ENCODE measurements around the gene CIC.

CIC gene

GRCh38 chr19:42278452-42279154 lies 9.6 kb downstream of the CIC start:
- DNase-seq, result no peak

GRCh38 chr19:42279155-42279901 lies 10.3 kb downstream of the CIC start:
- DNase-seq, result no peak

GRCh38 chr19:42279902-42280814 lies 11.1 kb downstream of the CIC start:
- DNase-seq, result peak; percentile 70 to 73

GRCh38 chr19:42280815-42281145 lies 11.7 kb downstream of the CIC start:
- no peak for DNase-seq

- DNase-seq, result no peak
Observed at GRCh38 chr19:42281146-42281826, 12.2 kb downstream of the CIC start.

- no peak for DNase-seq
Observed at GRCh38 chr19:42281827-42282762, 13.0 kb downstream of the CIC start.

- no peak for DNase-seq
Observed at GRCh38 chr19:42282819-42283187, 13.8 kb downstream of the CIC start.

- peak; percentile 71 to 84 for DNase-seq
Observed at GRCh38 chr19:42283188-42284065, 14.4 kb downstream of the CIC start.

GRCh38 chr19:42284066-42284501 lies 15.0 kb downstream of the CIC start:
- peak; percentile 42 to 68 for DNase-seq

GRCh38 chr19:42284591-42285341 lies 15.7 kb downstream of the CIC start:
- no peak for DNase-seq

GRCh38 chr19:42285541-42285941 lies 16.5 kb downstream of the CIC start:
- DNase-seq, result no peak

- DNase-seq, result no peak
Observed at GRCh38 chr19:42285988-42286348, 16.9 kb downstream of the CIC start.

- DNase-seq, result no peak
Observed at GRCh38 chr19:42286349-42287016, 17.4 kb downstream of the CIC start.

GRCh38 chr19:42287017-42287826 lies 18.2 kb downstream of the CIC start:
- DNase-seq, result no peak

GRCh38 chr19:42287827-42288107 lies 18.7 kb downstream of the CIC start:
- DNase-seq, result no peak

GRCh38 chr19:42288387-42288786 lies 19.3 kb downstream of the CIC start:
- DNase-seq, result peak in 1 of 2 experiments; percentile 23

GRCh38 chr19:42288881-42289555 lies 20.0 kb downstream of the CIC start:
- no peak for DNase-seq

GRCh38 chr19:42289556-42290041 lies 20.5 kb downstream of the CIC start:
- DNase-seq, result no peak

Measured in AML-193 (cell line).